Endothelial cell of umbilical vein (primary cell): ENCODE results near the gene AGAP5. TPM values are rescaled to one million over a fixed set of nuclear protein-coding genes. Genes with fewer than 3 reads are reported as not detected.
"Not testable (repeated sequence)": the region's sequence is repeated elsewhere in the genome, so short reads cannot be mapped to it uniquely, and the experiment has no call there.

ENCODE experiments used
- BruUV-seq: library from RNA; stranded (reverse); fragments of 400-500 nt; replicated peaks from 2 replicates; lab custom pipeline; 2021; lab: Mats Ljungman, UMichigan
- CTCF ChIA-PET: fragments of 300-600, 350-600 bp; sonication (Branson Sonifier 250); formaldehyde crosslinking; loops from one replicate; lab custom pipeline; 2021; ENCODE audit warnings: antibody characterized with exemption, inconsistent platforms; lab: Charles Lee
- POLR2A ChIA-PET: fragments of 300-600, 350-600 bp; sonication (Branson Sonifier 250); formaldehyde crosslinking; loops from one replicate; lab custom pipeline; 2021; ENCODE audit warnings: antibody characterized with exemption, inconsistent platforms; lab: Charles Lee
- DNase-seq: peaks from one replicate; pipeline ENCODE4 v3.0.0-alpha.2; 2011; ENCODE audit warnings: low read depth, low spot score
- FAIRE-seq: peaks from 2 replicates; lab custom pipeline; 2011; peaks lifted over from hg19 to GRCh38; lab: Jason Lieb, UNC
- H2AFZ ChIP-seq: 2 replicates; pipeline ENCODE4 v1.6.0; 2012; ENCODE audit warnings: low read depth, low read length, control low read depth, inconsistent platforms
- H3K27ac ChIP-seq: 2 replicates; pipeline ENCODE4 v1.5.1; 2011; ENCODE audit warnings: low read depth, mild to moderate bottlenecking, control low read depth, low read length, moderate library complexity; ENCODE audit not compliant: insufficient read depth
- H3K27me3 ChIP-seq, 2 experiments: 2 replicates each; pipeline versions ENCODE4 v1.6.0 to v1.6.1; 2011; ENCODE audit warnings: low read length in 2 of 2, mixed read lengths in 1 of 2; ENCODE audit not compliant: control insufficient read depth in 2 of 2, insufficient read depth in 2 of 2
- H3K36me3 ChIP-seq, 2 experiments: 2 replicates in 1 of 2; 3 replicates in 1 of 2; pipeline ENCODE4 v1.5.1; 2011; ENCODE audit warnings: low read length in 2 of 2, mild to moderate bottlenecking in 1 of 2, moderate library complexity in 1 of 2; ENCODE audit not compliant: control insufficient read depth in 2 of 2, insufficient read depth in 2 of 2; ENCODE audit errors: extremely low read depth in 1 of 2
- H3K4me1 ChIP-seq: 3 replicates; pipeline ENCODE4 v1.5.1; 2011; ENCODE audit warnings: mild to moderate bottlenecking, low read length; ENCODE audit not compliant: control insufficient read depth, insufficient read depth; ENCODE audit errors: extremely low read depth
- H3K4me2 ChIP-seq: 2 replicates; pipeline ENCODE4 v1.6.1; 2011; ENCODE audit warnings: low read length, control low read depth, mixed read lengths; ENCODE audit not compliant: insufficient read depth
- H3K4me3 ChIP-seq, 3 experiments: fragments of 200-600 bp in 1 of 3; sonication (generic), shearing (Covaris generic) in 1 of 3; replicated peaks in 1 of 3; 2 replicates each; pipeline ENCODE4 v1.5.1; 2011 to 2016; ENCODE audit warnings: control low read depth in 3 of 3, low read length in 3 of 3, mild to moderate bottlenecking in 2 of 3, inconsistent platforms in 1 of 3, low read depth in 1 of 3, moderate library complexity in 1 of 3; ENCODE audit not compliant: insufficient read depth in 1 of 3
- H3K79me2 ChIP-seq: 2 replicates; pipeline ENCODE4 v1.6.0; 2012; ENCODE audit warnings: low read length, inconsistent platforms; ENCODE audit not compliant: control insufficient read depth, insufficient read depth
- H3K9ac ChIP-seq: replicated peaks from 2 replicates; pipeline ENCODE3; 2011; ENCODE audit warnings: low read length, control low read depth; ENCODE audit not compliant: insufficient read depth; ENCODE audit errors: extremely low read depth
- H3K9me1 ChIP-seq: replicated peaks from 3 replicates; pipeline ENCODE4 v1.6.0; 2011; ENCODE audit warnings: mild to moderate bottlenecking, low read length; ENCODE audit not compliant: control insufficient read depth, insufficient read depth; ENCODE audit errors: extremely low read depth
- H3K9me3 ChIP-seq: replicated peaks from 2 replicates; pipeline ENCODE4 v1.5.1; 2012; ENCODE audit warnings: low read length, inconsistent platforms; ENCODE audit not compliant: control insufficient read depth, insufficient read depth
- H4K20me1 ChIP-seq: replicated peaks from 2 replicates; pipeline ENCODE3; 2011; ENCODE audit warnings: mild to moderate bottlenecking, low read length; ENCODE audit not compliant: control insufficient read depth, insufficient read depth; ENCODE audit errors: extremely low read depth
- dilution Hi-C: fragments of 300-500 bp; cut with MboI; formaldehyde crosslinking; loops from one replicate; pipeline ENCODE4 v1.15.0; 2019; ENCODE audit warnings: low sequenced_read_pairs; ENCODE audit not compliant: extremely low pct_ligation_motif_present
- intact Hi-C: fragments of 100-400 bp; cut with micrococcal nuclease; formaldehyde crosslinking; loops from one replicate; pipeline ENCODE4 v1.10.0; 2022
- polyA plus RNA-seq, 4 experiments: library from polyadenylated mRNA; depleted of rRNA in 3 of 4; stranded (reverse) in 3 of 4; unstranded in 1 of 4; fragments of >200 nt; gene quantifications; 2 replicates each; pipeline versions ENCODE4 v1.2.1 to v1.2.3, GENCODE V29; 2011 to 2012; ENCODE audit warnings: missing spikeins in 1 of 4
- total RNA-seq: library from RNA; stranded (reverse); gene quantifications from 2 replicates; pipeline ENCODE4 v1.2.3, GENCODE V29; 2021

Gene AGAP5
- total and polyA plus RNA-seq, 2 donors (not counting 3 experiments of a cell fraction or from before 2014, with no cell fraction given) = 4.4 to 7.7 TPM

DNA sequence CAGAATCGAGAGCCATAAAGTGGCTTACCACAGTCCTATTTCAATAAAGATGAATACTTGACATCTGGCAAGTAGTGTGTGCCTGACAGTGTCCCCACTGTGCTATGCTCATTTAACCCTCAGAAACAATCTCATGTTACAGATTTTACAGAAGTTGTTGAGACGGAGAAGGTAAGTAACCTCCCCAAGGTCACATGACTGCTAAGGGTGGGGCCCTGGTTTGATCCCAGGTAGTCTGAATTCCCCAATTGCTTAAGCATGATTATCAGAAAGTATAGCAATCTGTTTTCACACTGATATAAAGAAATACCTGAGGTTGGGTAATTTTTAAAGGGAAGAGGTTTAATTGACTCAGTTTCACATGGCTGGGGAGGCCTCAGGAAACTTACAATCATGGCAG is 910 bp upstream of the AGAP5 start:
- H3K4me2 ChIP-seq, intact Hi-C loops, H2AFZ ChIP-seq, BruUV-seq, dilution Hi-C loops, H3K36me3 ChIP-seq, CTCF ChIA-PET, H3K79me2 ChIP-seq, DNase-seq, H3K9me1 ChIP-seq, H3K27me3 ChIP-seq, H3K9me3 ChIP-seq, FAIRE-seq, H4K20me1 ChIP-seq, H3K4me3 ChIP-seq, POLR2A ChIA-PET, H3K9ac ChIP-seq, H3K27ac ChIP-seq, H3K4me1 ChIP-seq: not testable (repeated sequence)

DNA sequence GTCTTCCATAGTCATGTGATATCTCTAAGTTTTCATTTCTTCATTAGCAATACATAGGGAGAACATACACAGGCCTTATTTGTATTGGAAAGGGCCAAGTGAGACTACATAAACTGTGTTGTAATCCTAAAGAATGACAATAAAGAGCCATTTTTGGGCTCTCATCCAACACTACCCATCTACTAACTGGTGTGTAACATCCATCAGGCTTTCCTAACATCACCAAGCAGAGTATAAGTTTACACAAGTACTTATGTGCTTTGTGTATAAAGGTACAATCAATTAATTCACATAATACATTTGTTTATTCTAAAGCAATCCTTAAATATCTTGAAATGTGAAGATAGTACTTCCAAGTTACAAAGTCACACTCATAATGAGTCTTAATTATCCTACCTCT is 2.6 kb downstream of the AGAP5 start:
- H3K9me1 ChIP-seq, H3K27ac ChIP-seq, H3K4me2 ChIP-seq, POLR2A ChIA-PET, DNase-seq, intact Hi-C loops, BruUV-seq, H3K36me3 ChIP-seq, H3K79me2 ChIP-seq, CTCF ChIA-PET, H2AFZ ChIP-seq, FAIRE-seq, H4K20me1 ChIP-seq, H3K9me3 ChIP-seq, H3K4me3 ChIP-seq, H3K9ac ChIP-seq, H3K27me3 ChIP-seq, dilution Hi-C loops, H3K4me1 ChIP-seq: not testable (repeated sequence)

DNA sequence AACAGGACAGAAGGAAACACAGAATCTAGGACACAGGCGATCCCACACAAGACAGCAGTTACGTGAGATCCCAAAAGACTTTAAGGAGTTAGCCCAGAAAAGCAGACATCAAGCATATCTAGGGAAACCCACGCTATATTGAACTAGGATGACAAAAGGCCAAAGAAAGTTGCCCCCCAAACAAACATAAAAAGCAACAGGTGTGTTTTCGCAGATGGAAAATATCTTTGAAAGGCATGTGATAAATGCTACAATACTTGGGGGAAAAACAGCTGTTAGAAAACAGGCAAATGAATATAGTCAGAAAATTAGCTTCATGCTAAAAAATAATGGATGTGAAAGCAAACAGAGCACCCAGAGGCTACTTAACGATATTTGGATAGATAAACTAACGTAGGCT is 7.2 kb downstream of the AGAP5 start:
- intact Hi-C loops, FAIRE-seq, H4K20me1 ChIP-seq, H3K9ac ChIP-seq, dilution Hi-C loops, H3K4me2 ChIP-seq, H3K36me3 ChIP-seq, H3K4me1 ChIP-seq, H3K27ac ChIP-seq, H3K4me3 ChIP-seq, H3K9me1 ChIP-seq, DNase-seq, CTCF ChIA-PET, H3K79me2 ChIP-seq, H2AFZ ChIP-seq, POLR2A ChIA-PET, BruUV-seq, H3K9me3 ChIP-seq, H3K27me3 ChIP-seq: not testable (repeated sequence)

DNA sequence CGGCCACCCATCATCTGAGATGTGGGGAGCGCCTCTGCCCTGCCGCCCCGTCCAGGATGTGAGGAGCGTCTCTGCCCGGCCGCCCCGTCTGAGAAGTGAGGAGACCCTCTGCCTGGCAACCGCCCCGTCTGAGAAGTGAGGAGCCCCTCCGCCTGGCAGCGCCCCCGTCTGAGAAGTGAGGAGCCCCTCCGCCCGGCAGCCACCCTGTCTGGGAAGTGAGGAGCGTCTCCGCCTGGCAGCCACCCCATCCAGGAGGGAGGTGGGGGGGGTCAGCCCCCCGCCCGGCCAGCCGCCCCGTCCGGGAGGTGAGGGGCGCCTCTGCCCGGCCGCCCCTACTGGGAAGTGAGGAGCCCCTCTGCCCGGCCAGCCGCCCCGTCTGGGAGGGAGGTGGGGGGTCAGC is 8.3 kb downstream of the AGAP5 start:
- H3K9me1 ChIP-seq, DNase-seq, H3K27ac ChIP-seq, H3K9ac ChIP-seq, H3K4me2 ChIP-seq, H3K4me1 ChIP-seq, dilution Hi-C loops, intact Hi-C loops, H2AFZ ChIP-seq, FAIRE-seq, H3K4me3 ChIP-seq, POLR2A ChIA-PET, H3K79me2 ChIP-seq, H3K9me3 ChIP-seq, BruUV-seq, H3K27me3 ChIP-seq, H4K20me1 ChIP-seq, CTCF ChIA-PET, H3K36me3 ChIP-seq: not testable (repeated sequence)
